ENCODE data around the gene PCK2.

DNA sequence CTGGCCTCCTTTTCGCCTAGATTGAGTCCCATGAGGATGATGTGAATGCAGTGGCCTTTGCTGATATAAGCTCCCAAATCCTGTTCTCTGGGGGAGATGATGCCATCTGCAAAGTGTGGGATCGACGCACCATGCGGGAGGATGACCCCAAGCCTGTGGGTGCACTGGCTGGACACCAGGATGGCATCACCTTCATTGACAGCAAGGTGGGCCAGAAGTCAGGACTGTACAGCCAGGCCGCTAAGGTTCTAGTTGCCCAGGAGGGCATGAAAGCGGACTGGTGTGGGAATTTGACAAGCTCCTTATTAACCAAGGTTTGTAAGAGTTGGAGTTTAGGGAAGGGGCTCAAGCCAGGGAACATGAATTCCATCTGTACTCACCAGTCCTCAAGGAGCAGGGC lies 25.6 kb downstream of the PCK2 start:
- TF ChIP-seq, protein P1, sequence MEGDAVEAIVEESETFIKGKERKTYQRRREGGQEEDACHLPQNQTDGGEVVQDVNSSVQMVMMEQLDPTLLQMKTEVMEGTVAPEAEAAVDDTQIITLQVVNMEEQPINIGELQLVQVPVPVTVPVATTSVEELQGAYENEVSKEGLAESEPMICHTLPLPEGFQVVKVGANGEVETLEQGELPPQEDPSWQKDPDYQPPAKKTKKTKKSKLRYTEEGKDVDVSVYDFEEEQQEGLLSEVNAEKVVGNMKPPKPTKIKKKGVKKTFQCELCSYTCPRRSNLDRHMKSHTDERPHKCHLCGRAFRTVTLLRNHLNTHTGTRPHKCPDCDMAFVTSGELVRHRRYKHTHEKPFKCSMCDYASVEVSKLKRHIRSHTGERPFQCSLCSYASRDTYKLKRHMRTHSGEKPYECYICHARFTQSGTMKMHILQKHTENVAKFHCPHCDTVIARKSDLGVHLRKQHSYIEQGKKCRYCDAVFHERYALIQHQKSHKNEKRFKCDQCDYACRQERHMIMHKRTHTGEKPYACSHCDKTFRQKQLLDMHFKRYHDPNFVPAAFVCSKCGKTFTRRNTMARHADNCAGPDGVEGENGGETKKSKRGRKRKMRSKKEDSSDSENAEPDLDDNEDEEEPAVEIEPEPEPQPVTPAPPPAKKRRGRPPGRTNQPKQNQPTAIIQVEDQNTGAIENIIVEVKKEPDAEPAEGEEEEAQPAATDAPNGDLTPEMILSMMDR (IDR thresholded peaks at IDR 0.05), result no peak
- no peak for TF ChIP-seq POLR2A (IDR thresholded peaks at IDR 0.05)

Data from lower leg skin (tissue), 3 donors.